ENCODE data around the gene TNFAIP8L1.
"Not testable (repeated sequence)": the region's sequence is repeated elsewhere in the genome, so short reads cannot be mapped to it uniquely, and the experiment has no call there.

Gene TNFAIP8L1

GRCh38 chr19:4652075-4652474 lies 12.8 kb downstream of the TNFAIP8L1 start:
- DNase-seq = no peak

- DNase-seq = no peak
These were observed 14.6 kb downstream of the TNFAIP8L1 start for GRCh38 chr19:4653793-4654436.

- no peak for DNase-seq
These were observed 15.4 kb downstream of the TNFAIP8L1 start for GRCh38 chr19:4654437-4655361.

GRCh38 chr19:4656102-4656501 lies 16.8 kb downstream of the TNFAIP8L1 start:
- no peak for DNase-seq

GRCh38 chr19:4657262-4657661 lies 17.9 kb downstream of the TNFAIP8L1 start:
- DNase-seq = no peak

- no peak for DNase-seq
These were observed 18.5 kb downstream of the TNFAIP8L1 start for GRCh38 chr19:4657835-4658234.

- DNase-seq = no peak
These were observed 21.0 kb downstream of the TNFAIP8L1 start for GRCh38 chr19:4660181-4660791.

GRCh38 chr19:4660993-4661392 lies 21.7 kb downstream of the TNFAIP8L1 start:
- no peak for DNase-seq

- no peak for DNase-seq
These were observed 22.8 kb downstream of the TNFAIP8L1 start for GRCh38 chr19:4662020-4662695.

- no peak for DNase-seq
These were observed 23.5 kb downstream of the TNFAIP8L1 start for GRCh38 chr19:4662812-4663211.

GRCh38 chr19:4664642-4665041 lies 25.3 kb downstream of the TNFAIP8L1 start:
- DNase-seq = no peak

- peak; percentile 89 for DNase-seq
These were observed 30.6 kb downstream of the TNFAIP8L1 start, which contains the start of gene MYDGF for GRCh38 chr19:4669723-4670480. Gene MYDGF (minus strand): TSS chr19:4670342. CDS start chr19:4670334, 8 bp downstream.

- DNase-seq = no peak
These were observed 32.0 kb downstream of the TNFAIP8L1 start for GRCh38 chr19:4671185-4671851.

- no peak for DNase-seq
These were observed 33.9 kb downstream of the TNFAIP8L1 start for GRCh38 chr19:4673216-4673615.

- DNase-seq = no peak
These were observed 34.4 kb downstream of the TNFAIP8L1 start for GRCh38 chr19:4673726-4674125.

- DNase-seq = no peak
These were observed 36.0 kb downstream of the TNFAIP8L1 start for GRCh38 chr19:4675346-4675745.

GRCh38 chr19:4676955-4677731 lies 37.8 kb downstream of the TNFAIP8L1 start:
- DNase-seq = peak; percentile 35

- DNase-seq = no peak
These were observed 39.8 kb downstream of the TNFAIP8L1 start for GRCh38 chr19:4678881-4679790.

- not testable (repeated sequence) for DNase-seq
These were observed 40.7 kb downstream of the TNFAIP8L1 start for GRCh38 chr19:4680021-4680420.

Data from HCEC 1CT (cell line).